DMS153 treated with DMSO at 0.1 percent for 48 hours (cell line): Measurements from ENCODE around the gene SPARCL1.
"Not testable (repeated sequence)": the region's sequence is repeated elsewhere in the genome, so short reads cannot be mapped to it uniquely, and the experiment has no call there.

Source experiments
- DNase-seq: peaks from one replicate; lab custom pipeline; 2025; ENCODE audit not compliant: unreplicated experiment; lab: John Stamatoyannopoulos, UW

Gene SPARCL1, protein sequence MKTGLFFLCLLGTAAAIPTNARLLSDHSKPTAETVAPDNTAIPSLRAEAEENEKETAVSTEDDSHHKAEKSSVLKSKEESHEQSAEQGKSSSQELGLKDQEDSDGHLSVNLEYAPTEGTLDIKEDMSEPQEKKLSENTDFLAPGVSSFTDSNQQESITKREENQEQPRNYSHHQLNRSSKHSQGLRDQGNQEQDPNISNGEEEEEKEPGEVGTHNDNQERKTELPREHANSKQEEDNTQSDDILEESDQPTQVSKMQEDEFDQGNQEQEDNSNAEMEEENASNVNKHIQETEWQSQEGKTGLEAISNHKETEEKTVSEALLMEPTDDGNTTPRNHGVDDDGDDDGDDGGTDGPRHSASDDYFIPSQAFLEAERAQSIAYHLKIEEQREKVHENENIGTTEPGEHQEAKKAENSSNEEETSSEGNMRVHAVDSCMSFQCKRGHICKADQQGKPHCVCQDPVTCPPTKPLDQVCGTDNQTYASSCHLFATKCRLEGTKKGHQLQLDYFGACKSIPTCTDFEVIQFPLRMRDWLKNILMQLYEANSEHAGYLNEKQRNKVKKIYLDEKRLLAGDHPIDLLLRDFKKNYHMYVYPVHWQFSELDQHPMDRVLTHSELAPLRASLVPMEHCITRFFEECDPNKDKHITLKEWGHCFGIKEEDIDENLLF

DNA sequence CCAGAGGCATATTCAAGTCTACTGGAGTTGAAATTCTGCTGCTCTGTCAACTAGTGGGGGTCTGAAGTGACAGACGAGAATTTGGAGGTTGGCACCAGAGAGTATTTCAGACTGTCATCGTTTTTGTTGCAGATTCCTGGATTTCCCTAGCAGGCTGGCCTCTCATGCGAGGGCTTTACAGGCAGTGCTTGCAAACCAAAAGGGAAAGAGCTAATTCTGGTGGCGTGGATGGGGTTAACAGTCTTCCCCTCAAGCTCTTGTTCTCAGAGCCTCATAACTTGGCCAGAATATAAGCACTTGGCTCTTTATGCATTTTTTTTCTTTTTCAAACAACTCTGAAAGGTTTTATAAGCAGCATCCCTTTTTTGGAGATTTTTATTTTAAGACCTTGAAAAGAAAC lies at the start of gene SPARCL1:
SPARCL1 (minus strand) TSS at position 190 of the 400 bp plus-strand sequence. CDS start 29,802 bp downstream, outside the sequence.
- DNase-seq: no peak

DNA sequence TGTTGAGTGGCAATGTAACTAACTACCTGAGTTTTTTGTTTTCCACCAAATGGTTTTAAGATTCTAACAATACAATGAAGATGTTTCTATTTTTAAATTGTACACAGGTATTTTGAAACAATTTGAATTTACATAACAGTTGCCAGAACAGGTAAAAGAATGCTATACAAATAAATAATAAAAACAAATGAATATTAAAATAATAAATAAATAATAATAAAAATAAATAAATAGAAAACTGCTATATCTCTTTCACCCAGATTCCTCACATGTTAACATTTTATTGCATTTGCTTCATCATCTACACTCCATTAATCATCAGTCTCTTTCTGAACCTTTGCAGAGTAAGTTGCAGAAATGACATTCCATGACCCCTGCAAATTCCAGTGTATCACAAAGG lies 46.8 kb upstream of the SPARCL1 start:
- DNase-seq: no peak

DNA sequence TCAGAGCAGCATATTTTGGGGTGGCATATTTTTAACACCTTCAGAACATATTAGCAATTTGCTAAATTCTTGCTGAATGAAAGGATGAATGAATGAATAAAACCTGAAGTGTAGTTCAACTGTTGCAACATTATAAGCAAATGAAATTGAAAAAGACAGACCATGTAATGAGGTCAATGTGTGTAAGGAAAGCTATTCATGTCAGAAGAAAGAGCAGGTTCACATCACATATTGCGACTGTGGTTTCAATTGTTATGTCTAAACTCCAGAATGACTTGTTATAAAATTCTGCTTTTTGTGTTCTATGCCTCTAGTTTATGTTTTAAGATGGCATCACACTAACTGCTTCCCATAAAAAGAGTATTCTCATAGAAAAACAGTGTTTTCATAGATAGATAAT lies 46.2 kb upstream of the SPARCL1 start:
- no peak for DNase-seq

DNA sequence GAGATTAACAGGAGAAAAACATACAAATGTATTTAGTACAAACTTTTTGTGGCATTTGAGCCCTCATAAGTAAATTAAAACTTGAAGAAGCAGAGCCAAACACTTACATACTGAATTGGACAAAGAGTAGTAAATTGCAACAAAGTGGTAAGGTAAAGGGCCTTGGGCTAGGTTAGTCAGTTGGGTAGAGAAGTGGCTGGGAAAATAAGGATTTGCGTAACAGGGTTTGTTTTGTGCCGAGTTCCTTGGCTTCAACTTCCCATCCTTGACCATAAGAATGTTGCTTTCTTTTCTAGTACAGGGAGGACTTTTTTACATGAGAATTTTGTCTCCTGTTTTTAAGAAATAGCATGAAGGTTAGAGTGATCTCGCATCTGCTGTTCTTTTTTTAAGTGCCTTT lies 45.8 kb upstream of the SPARCL1 start:
- DNase-seq: no peak

DNA sequence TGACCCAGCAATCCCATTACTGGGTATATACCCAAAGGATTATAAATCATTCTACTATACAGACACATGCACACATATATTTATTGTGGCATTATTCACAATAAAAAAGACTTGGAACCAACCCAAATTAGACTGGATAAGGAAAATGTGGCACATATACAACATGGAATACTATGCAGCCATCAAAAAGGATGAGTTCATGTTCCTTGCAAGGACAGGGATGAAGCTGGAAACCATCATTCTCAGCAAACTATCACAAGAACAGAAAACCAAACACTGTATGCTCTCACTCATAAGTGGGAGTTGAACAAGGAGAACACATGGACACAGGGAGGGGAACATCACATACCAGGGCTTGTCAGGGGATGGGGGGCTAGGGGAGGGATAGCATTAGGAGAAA lies 45.2 kb upstream of the SPARCL1 start:
- not testable (repeated sequence) for DNase-seq

DNA sequence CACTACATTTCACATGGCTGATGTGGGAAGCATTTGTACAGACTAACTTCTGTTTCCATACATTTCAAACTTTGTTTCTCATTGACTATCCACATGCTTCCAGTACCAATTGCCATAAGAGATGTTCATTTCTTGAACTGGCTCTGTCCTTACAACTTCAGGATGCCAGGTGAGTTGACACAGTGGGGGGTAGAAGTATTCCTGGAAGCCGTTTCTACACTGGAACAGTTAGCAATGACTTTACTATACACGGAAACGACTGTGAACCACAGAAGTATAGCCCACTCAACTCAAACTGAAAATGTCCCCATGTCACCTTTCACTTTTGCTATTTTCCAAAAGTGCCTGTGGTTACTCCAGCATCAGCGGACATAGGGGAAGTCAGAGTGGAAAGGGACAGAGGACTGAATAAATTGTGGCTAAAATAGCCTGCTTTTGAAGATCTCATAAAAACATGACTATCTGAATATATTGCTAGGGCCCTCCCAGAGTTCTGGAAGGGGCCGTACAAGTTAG lies 41.2 kb upstream of the SPARCL1 start:
- DNase-seq: no peak

DNA sequence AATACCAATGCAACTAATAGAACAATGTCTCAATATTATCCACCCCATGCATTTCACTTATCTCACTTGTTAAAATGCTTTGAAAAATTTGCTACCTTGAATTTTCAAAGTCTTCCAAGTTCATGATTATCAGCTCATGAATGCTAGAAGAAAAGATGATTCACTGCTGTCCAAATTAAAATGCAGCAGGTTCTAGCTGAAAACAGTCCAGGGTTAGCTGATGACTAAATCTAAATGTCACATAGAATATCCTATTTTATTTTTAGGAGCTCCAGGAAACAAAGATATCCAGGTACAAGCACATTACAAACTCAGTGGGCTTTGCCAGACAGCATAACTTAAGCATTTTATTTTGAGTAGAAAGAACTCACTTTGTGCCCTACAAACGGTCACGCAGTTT lies 38.0 kb upstream of the SPARCL1 start:
- no peak for DNase-seq

DNA sequence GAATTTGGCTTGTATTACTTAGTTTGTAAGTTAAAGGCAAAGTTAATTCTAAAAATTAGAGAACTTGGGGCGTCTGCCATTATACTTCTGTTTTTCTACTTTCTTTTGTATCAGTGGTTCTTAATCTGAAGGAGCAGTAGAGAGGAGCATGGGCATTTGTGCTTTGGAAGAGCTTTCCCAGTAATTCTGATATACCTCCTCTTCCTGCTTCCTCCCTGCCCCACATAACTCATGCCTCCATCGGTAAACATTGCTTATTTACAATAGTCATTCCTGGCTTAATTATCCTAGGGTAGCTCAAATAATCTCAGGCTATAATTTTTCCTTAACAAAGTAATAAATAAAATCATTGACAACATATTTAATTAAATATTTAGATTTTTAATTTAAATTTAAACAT lies 37.1 kb upstream of the SPARCL1 start:
- peak; percentile 11 for DNase-seq

DNA sequence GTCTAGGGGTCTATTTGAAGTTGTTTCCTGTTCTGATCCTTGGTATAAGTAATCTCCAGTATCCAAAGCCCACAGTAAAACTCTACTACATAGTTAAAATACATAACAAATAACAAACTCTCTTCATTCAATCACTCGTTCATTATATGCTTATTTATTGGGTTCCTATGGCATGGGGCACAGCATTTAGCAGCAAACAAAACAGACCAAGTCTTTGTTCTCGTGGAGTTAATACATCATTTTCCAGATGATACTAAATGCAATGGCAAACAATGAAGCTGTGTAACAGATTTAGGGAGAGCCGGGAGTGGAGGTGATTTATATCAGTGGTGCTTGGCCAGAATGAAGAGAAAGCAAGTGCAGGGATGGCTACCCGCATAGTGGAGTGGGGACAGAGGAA lies 36.6 kb upstream of the SPARCL1 start:
- no peak for DNase-seq

DNA sequence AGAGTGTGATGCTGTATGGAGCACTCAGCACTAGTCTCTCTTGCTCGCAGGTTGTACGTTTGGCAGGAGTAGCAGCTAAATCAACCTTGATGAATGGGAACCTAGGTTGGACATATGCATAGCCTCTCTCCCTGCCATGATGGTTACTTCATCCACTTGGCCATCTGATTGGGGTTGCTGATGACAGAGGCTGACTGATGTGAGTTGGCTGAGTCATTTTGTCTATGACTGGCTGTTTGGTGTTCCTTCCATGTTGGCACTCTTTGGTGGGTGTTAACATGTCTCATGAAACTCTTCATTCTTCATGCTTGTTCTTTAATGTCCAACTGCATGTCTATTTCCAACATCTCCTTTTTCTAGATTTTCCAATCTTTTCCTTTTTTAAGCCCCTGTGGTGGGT lies 31.6 kb upstream of the SPARCL1 start:
- no peak for DNase-seq

DNA sequence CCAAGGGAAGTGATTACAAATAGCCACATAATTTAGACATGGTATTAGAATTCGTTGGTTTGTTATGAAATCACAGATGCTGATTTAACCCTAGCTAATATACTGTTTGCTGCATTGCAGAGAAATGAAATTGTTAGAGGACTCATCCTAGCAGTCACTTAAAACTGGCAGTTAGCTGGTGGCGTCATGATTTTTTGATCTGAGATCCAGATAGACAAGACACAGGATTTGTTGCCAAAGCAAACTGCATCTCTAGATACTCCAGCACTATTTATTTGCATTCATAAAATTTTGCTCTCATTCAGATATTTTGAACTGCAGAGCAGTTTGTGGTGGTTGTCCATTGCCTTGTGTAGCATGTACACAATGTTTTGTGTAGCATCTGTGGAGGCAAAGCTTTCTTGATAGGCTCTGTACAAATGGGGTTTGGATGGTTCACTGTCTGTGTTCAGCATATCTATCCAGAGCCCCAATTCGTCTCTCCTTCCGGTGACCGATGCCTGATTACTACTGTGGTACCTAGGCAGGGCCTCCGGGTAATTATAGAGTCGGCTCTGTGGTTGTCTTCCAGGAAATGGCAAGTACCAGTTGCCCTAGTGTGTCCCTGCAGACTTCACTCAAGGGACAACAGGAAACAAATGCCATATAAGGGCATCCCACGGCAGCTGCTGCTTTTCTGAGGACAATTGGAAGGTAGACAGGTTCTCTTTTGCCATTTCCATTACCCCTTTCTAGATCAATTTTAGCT lies 30.1 kb upstream of the SPARCL1 start:
- DNase-seq: peak; percentile 94

DNA sequence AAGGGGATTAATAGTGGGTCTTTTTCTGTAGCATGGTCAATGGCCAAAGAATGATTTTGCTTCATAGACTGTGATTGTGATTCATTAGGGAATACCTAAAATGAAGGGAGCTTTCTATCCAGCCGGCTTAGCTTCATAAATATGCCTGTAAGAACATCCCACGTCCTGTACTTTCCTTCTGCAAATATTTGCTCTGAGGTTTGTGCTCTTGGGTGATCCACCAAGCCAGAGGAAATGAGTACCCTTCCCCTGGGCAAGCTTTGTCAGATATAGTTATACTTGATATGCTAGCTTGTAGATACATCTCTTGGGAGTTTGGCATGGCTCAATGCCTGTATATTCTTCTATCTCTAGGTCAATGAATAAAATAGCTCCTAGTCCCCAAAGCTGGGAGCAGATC lies 28.2 kb upstream of the SPARCL1 start:
- DNase-seq: peak; percentile 68

DNA sequence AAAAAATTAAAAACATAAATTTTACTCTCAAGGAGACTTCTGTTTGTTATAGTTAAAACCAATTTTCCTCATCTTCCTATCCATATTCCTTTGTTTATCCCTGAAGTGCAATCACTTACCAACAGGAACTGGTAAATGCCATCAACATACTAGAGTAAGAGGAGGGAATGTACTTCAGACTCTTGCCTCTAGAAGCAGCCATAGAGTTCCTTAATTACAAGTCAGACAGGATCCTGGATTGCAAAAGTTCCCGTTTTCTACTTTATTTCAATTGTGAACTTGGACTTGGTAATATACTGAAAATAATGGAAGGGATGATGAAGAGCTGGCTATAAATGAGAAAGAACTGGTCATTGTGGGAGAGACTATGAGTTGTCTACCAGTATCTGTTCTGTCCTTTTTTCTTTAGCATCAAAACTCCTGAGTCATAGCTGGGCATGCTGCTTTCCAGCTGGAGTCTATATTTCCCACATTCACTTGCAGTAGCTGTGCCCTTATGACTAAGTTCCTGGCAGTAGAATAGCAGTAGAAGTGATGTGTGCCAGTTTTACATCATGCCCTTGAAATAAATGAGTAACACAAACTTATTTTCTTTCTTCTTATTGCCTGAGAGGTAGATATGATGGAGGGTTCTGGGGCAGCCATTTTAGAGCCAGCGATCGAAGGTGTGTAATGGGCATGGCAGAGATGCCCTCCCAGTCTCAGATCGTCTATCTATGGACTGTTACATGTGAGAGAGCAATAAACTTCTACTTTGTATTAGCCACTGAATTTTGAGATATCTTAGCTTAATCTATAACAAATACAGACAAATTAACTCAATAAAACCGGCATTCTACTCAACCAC lies 26.8 kb upstream of the SPARCL1 start:
- no peak for DNase-seq

DNA sequence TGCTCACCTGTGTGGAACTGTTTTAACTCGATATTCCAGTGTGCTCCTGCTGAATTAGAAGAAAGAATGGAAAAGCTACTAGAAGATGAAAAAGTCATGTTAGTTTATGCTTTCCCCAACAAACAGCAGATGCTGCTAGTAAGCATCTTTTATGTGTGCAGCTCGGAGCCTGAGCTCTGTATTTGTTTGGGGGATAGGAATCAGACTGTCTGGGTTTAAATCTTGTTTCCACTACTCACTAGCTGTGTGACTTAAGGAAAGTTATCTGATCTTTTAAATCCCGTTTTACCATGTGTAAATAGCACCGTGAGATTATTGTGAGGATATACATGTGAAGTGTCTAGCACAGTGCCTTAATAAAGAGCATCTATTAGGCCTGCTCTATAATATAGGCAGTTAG lies 24.0 kb upstream of the SPARCL1 start:
- DNase-seq: no peak

DNA sequence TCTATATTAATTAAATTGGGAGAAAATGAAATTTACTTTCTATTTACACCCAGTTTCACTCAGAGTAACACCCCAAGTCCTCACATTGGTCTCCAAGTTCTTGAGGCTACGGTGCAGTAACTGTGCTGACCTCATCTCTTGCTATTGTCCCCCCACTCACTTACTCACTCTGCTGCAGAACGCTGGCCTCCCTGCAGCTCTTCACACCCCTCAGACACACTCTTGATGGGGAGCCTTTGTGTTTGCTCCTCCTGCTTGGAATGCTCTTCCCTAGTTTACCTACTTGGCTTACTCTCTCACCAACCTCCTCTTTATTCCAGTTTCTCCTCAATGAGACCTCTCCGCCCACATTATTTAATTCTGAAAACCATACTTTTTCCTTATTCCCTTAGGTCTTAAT lies 22.2 kb upstream of the SPARCL1 start:
- no peak for DNase-seq

DNA sequence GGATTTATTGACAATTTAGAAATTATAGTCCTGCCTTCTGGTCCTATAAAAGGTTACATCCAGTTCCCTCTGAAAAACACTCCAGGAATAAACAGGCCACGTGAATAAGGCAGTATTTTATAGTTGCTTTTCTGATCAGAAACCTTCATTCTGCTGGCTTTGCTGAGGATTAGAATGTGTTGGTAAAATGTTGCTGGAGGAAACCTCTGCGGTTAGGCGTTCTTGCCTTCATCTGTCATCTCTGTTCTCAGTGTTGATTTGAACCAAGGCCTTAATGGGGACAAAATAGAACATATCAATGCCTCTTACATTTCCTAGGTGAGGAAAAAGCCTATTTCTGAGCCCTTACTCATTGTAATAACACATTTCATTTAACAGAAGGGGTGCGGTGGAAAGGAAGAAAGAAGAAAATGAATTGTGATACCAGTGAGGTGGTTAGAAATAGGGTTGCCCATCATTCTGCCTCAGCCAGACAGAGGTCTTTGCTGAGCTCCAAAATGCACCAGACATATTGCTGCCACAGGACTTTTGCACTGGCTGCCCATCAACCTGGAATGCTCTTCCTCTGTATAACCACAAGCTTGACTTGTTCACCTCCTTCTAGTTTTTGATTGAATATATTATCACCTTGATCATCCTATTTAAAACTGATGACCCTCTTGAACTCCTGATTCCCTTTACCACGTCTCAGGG lies 18.0 kb upstream of the SPARCL1 start:
- DNase-seq: no peak

DNA sequence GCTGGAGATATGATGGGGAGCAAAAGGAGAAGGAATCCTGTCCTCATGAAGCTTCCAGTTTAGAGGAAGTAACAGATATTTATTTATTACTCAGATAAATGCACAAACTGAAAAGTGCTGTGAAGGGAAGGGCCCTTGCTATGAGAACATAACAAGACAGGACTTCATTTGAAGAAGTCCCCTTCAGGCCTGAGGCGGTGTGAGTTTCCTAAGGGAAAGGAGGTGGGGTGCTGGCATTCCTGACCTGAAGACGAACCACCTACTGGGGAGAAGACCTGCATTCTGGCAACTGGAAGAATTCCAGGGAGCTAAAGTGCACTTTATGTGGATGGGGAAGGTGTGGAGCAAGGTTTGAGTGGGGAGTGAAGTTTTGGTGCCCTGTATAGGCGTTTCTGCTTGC lies 15.9 kb upstream of the SPARCL1 start:
- no peak for DNase-seq

DNA sequence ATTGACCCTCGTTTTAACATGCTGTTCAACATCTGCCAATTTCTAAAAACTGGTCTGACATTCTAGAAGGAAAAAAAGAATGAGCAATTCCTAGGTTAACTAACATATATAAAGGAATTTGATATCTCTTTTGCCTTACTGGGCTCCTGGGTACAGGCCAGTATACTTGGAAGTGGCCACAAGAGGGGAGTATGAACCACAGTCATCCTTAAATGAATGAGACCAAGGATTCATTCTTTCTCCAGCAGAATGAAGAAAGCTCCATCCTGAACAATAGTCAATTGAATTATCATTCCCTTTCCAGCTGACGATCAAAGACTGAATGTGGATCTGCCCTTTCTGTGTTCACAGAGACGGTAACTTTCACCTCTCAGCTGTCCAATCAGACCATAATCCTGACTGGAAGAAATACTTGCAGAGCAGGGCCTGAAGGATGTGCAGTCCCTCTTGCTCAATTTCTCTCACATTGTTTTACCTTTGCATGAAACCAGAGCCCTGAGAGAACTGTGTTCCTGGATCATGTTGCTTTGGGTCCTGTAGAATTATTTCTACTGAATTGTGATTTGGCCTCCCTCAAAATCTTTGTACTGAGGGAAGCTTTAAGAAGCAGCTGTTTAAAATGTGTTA lies 14.8 kb upstream of the SPARCL1 start:
- no peak for DNase-seq

DNA sequence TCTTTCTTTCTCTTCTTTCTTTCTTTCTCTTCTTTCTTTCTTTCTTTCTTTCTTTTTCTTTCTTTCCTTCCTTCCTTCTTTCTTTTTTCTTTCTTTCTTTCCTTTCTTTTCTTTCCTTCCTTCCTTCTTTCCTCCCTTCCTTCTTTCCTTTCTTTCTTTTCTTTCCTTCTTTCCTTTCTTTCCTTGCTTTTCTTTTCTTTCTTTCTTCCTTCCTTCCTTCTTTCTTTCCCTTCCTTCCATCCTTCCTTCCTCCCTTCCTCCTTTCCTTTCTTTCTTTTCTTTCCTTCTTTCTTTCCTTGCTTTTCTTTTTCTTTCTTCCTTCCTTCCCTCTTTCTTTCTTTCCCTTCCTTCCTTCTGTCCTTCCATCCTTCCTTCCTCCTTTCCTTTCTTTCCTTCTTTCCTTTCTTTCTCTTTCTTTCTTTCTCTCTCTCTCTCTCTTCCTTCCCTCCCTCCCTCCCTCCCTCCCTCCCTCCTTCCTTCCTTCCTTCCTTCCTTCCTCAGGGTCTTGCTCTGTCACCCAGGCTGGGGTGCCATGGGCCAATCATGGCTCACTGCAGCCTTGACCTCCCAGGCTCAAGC lies 13.6 kb upstream of the SPARCL1 start:
- no peak for DNase-seq
